K562 (cell line): ENCODE measurements around the gene ARMC7. TPM values are rescaled to one million over a fixed set of nuclear protein-coding genes. Genes with fewer than 3 reads are reported as not detected.
A peak's percentile ranks its signal among the peaks of the same experiment; 100 is the strongest.

Experiments
- ELF4 ChIP-seq: fragments of 450-650 bp; formaldehyde crosslinking; IDR thresholded peaks from 2 replicates; pipeline ENCODE4 v1.4.0; 2022; ENCODE audit warnings: missing genetic modification characterization
- FOS ChIP-seq: IDR thresholded peaks from 3 replicates; pipeline ENCODE4 v1.6.1; 2011; ENCODE audit not compliant: insufficient read length; ENCODE audit errors: extremely low read depth
- FOXM1 ChIP-seq, 2 experiments: fragments of 450-650 bp in 1 of 2; sonication (generic) in 1 of 2; formaldehyde crosslinking in 1 of 2; IDR thresholded peaks; 2 replicates each; pipeline versions ENCODE4 v1.6.1 to v1.9.0; 2017 to 2022; ENCODE audit warnings: low read depth in 2 of 2, mild to moderate bottlenecking in 2 of 2, missing genetic modification reagents in 1 of 2, moderate library complexity in 1 of 2
- HEY1 ChIP-seq: fragments of 250-450 bp; sonication (Bioruptor Pico); IDR thresholded peaks from 2 replicates; pipeline ENCODE4 v1.5.0; 2020; ENCODE audit warnings: mild to moderate bottlenecking, moderate library complexity, borderline replicate concordance
- HNRNPH1 ChIP-seq: fragments of 200-400 bp; formaldehyde crosslinking; optimal IDR thresholded peaks from 2 replicates; pipeline ENCODE3; 2017; ENCODE audit warnings: low read depth, mild to moderate bottlenecking, low read length, moderate library complexity
- KLF13 ChIP-seq: fragments of 450-650 bp; IDR thresholded peaks from 2 replicates; pipeline ENCODE4 v1.6.1; 2016; ENCODE audit warnings: missing genetic modification characterization, low read depth, mild to moderate bottlenecking, missing compliant biosample characterization, moderate library complexity, borderline replicate concordance
- RBM39 ChIP-seq: fragments of 200-400 bp; formaldehyde crosslinking; optimal IDR thresholded peaks from 2 replicates; pipeline ENCODE3; 2018; ENCODE audit warnings: low read depth, low read length
- RNF219 ChIP-seq: fragments of 250-450 bp; sonication (Bioruptor Pico); IDR thresholded peaks from 2 replicates; pipeline ENCODE4 v1.5.0; 2022; ENCODE audit warnings: mild to moderate bottlenecking
- SIN3B ChIP-seq: fragments of 450-650 bp; IDR thresholded peaks from 2 replicates; pipeline ENCODE4 v1.6.1; 2017; ENCODE audit warnings: low read depth, mild to moderate bottlenecking, moderate library complexity
- SRSF7 ChIP-seq: fragments of 200-400 bp; formaldehyde crosslinking; optimal IDR thresholded peaks from 2 replicates; pipeline ENCODE3; 2017; ENCODE audit warnings: mild to moderate bottlenecking, low read depth, low read length
- TBP ChIP-seq: optimal IDR thresholded peaks from 2 replicates; pipeline ENCODE3; 2011; ENCODE audit warnings: low read depth, low read length, improper control_type of control experiment
- ZNF23 ChIP-seq: fragments of 250-450 bp; sonication (Bioruptor Pico); IDR thresholded peaks from 2 replicates; pipeline ENCODE4 v1.4.0; 2020; ENCODE audit warnings: mild to moderate bottlenecking
- polyA plus RNA-seq, 8 experiments: library from polyadenylated mRNA; depleted of rRNA in 4 of 8; stranded (reverse) in 5 of 8; unstranded in 3 of 8; fragments of >200 nt; fragmentation: Nextera tagmentation in 2 of 8; fragmentation: Illumina TruSeq in 1 of 8; extraction: Ambion mirVana in 2 of 8; extraction: Trizol in 1 of 8; gene quantifications; 2 replicates each; pipeline versions ENCODE4 v1.2.1 to v1.2.3, GENCODE V29; 2011 to 2014; ENCODE audit warnings: inconsistent platforms in 1 of 8, missing spikeins in 1 of 8
- total RNA-seq, 7 experiments: library from RNA; depleted of rRNA in 6 of 7; stranded (reverse); fragments of >200 nt in 6 of 7; fragmentation: Illumina TruSeq in 2 of 7; extraction: Trizol in 2 of 7; gene quantifications; 2 replicates each; pipeline versions ENCODE4 v1.2.1 to v1.2.3, GENCODE V29; 2011 to 2021; ENCODE audit warnings: low replicate concordance in 1 of 7
- TF ChIP-seq, protein P1 (sequence below): fragments of 450-650 bp; IDR thresholded peaks from 2 replicates; pipeline ENCODE4 v1.6.1; 2016; ENCODE audit warnings: mild to moderate bottlenecking, moderate library complexity

The ARMC7 gene
- total and polyA plus RNA-seq, 9 of the 15 experiments (the other 6 are each of a cell fraction or from before 2014, with no cell fraction given) = 1.4 to 15.2 (median 5.9) TPM

DNA sequence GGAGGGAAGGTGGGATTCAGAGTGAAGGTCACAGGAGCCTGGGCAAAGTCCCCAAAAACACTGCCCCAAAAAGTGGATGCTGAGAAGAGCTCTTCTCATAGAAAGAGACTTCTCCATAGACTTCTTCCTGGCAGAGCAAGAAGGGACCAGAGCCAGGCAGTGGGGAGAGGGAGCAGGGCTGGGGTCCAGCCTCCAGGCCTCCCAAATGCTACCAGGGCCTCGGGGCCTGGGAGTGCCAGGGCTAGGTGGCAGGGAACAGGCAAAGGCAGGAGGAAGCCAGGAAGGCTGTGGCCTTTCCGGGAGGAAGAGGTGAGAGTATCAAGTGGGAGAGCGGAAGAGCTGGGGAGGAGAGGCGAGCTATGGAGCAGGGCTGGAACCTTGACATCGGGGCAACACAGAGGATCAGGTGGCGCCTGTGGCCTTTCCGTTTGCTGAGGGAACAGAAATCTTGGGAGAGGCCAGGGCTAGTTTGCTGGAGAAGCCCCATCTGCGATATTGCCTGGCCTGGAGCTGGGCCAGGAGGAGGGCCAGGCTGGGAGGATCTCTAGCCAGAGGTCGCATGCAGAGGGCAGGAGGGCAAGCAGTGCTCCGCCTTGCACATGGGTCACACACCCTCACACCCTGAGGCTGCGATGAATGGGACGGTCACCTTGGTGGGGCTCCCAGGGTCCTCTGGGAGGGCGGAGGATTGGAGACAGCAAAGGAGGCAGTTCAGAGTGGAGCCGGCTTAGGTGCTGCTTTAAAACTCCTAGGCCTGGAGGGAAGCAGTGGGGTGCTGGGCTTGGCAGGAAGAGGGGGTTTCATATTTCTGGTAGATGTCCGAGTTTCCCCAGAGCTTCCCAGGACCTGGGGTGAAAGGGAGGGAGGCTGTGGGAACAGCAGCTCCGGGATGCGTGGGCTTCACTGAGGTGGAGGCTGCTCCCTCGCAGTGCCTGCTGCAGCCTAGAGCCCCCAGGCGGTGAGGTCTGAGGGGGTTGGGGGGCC lies 18.6 kb upstream of the ARMC7 start (continued):
- no peak for TF ChIP-seq RNF219
- no peak for TF ChIP-seq RBM39
- TF ChIP-seq ZNF23 (CRISPR knock-in tag) = no peak
- TF ChIP-seq HEY1 (CRISPR knock-in tag) = no peak
- TF ChIP-seq, protein P1, sequence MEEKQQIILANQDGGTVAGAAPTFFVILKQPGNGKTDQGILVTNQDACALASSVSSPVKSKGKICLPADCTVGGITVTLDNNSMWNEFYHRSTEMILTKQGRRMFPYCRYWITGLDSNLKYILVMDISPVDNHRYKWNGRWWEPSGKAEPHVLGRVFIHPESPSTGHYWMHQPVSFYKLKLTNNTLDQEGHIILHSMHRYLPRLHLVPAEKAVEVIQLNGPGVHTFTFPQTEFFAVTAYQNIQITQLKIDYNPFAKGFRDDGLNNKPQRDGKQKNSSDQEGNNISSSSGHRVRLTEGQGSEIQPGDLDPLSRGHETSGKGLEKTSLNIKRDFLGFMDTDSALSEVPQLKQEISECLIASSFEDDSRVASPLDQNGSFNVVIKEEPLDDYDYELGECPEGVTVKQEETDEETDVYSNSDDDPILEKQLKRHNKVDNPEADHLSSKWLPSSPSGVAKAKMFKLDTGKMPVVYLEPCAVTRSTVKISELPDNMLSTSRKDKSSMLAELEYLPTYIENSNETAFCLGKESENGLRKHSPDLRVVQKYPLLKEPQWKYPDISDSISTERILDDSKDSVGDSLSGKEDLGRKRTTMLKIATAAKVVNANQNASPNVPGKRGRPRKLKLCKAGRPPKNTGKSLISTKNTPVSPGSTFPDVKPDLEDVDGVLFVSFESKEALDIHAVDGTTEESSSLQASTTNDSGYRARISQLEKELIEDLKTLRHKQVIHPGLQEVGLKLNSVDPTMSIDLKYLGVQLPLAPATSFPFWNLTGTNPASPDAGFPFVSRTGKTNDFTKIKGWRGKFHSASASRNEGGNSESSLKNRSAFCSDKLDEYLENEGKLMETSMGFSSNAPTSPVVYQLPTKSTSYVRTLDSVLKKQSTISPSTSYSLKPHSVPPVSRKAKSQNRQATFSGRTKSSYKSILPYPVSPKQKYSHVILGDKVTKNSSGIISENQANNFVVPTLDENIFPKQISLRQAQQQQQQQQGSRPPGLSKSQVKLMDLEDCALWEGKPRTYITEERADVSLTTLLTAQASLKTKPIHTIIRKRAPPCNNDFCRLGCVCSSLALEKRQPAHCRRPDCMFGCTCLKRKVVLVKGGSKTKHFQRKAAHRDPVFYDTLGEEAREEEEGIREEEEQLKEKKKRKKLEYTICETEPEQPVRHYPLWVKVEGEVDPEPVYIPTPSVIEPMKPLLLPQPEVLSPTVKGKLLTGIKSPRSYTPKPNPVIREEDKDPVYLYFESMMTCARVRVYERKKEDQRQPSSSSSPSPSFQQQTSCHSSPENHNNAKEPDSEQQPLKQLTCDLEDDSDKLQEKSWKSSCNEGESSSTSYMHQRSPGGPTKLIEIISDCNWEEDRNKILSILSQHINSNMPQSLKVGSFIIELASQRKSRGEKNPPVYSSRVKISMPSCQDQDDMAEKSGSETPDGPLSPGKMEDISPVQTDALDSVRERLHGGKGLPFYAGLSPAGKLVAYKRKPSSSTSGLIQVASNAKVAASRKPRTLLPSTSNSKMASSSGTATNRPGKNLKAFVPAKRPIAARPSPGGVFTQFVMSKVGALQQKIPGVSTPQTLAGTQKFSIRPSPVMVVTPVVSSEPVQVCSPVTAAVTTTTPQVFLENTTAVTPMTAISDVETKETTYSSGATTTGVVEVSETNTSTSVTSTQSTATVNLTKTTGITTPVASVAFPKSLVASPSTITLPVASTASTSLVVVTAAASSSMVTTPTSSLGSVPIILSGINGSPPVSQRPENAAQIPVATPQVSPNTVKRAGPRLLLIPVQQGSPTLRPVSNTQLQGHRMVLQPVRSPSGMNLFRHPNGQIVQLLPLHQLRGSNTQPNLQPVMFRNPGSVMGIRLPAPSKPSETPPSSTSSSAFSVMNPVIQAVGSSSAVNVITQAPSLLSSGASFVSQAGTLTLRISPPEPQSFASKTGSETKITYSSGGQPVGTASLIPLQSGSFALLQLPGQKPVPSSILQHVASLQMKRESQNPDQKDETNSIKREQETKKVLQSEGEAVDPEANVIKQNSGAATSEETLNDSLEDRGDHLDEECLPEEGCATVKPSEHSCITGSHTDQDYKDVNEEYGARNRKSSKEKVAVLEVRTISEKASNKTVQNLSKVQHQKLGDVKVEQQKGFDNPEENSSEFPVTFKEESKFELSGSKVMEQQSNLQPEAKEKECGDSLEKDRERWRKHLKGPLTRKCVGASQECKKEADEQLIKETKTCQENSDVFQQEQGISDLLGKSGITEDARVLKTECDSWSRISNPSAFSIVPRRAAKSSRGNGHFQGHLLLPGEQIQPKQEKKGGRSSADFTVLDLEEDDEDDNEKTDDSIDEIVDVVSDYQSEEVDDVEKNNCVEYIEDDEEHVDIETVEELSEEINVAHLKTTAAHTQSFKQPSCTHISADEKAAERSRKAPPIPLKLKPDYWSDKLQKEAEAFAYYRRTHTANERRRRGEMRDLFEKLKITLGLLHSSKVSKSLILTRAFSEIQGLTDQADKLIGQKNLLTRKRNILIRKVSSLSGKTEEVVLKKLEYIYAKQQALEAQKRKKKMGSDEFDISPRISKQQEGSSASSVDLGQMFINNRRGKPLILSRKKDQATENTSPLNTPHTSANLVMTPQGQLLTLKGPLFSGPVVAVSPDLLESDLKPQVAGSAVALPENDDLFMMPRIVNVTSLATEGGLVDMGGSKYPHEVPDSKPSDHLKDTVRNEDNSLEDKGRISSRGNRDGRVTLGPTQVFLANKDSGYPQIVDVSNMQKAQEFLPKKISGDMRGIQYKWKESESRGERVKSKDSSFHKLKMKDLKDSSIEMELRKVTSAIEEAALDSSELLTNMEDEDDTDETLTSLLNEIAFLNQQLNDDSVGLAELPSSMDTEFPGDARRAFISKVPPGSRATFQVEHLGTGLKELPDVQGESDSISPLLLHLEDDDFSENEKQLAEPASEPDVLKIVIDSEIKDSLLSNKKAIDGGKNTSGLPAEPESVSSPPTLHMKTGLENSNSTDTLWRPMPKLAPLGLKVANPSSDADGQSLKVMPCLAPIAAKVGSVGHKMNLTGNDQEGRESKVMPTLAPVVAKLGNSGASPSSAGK = peak; percentile 65
- TF ChIP-seq TBP = no peak
- no peak for TF ChIP-seq HNRNPH1
- no peak for TF ChIP-seq KLF13 (tag)
- peak; percentile 12; the same call in 1 of the 2 replicates for TF ChIP-seq ELF4 (CRISPR knock-in tag)
- no peak for TF ChIP-seq SRSF7
- no peak for TF ChIP-seq FOS
- TF ChIP-seq SIN3B = no peak
- no peak for TF ChIP-seq FOXM1 (IDR thresholded peaks at IDR 0.05; ENCODE audit: low read depth)
- TF ChIP-seq FOXM1 (CRISPR knock-in tag; IDR thresholded peaks at IDR 0.05; ENCODE audit: low read depth) = no peak
